OCI-LY3 (cell line): ENCODE results near the gene ARID2.

ENCODE experiments used
- H2AFZ ChIP-seq: fragments of 200-600, 300-600 bp; shearing (Covaris generic); 2 replicates; pipeline ENCODE4 v1.6.0; 2014; ENCODE audit warnings: antibody characterized with exemption, low read depth, low read length
- H3K27ac ChIP-seq: fragments of 200-600, 300-600 bp; sonication (generic); 2 replicates; pipeline ENCODE4 v1.5.1; 2014; ENCODE audit warnings: mild to moderate bottlenecking, low read length, moderate library complexity, mixed read lengths
- H3K27me3 ChIP-seq: fragments of 200-600, 300-600 bp; sonication (generic); 2 replicates; pipeline ENCODE4 v1.6.1; 2014; ENCODE audit warnings: low read depth, low read length, mixed read lengths
- H3K36me3 ChIP-seq: fragments of 200-600, 300-600 bp; sonication (generic); replicated peaks from 2 replicates; pipeline ENCODE3; 2014; ENCODE audit warnings: low read depth, low read length, mixed read lengths
- H3K4me1 ChIP-seq: fragments of 300-600, 200-600 bp; sonication (generic); 2 replicates; pipeline ENCODE4 v1.6.1; 2014; ENCODE audit warnings: low read length, mixed read lengths
- H3K4me2 ChIP-seq: fragments of 200-600, 300-600 bp; sonication (generic); 2 replicates; pipeline ENCODE4 v1.6.1; 2014; ENCODE audit warnings: low read length, mixed read lengths
- H3K4me3 ChIP-seq: fragments of 300-600, 200-600 bp; sonication (generic); 2 replicates; pipeline ENCODE4 v1.5.1; 2014; ENCODE audit warnings: antibody characterized with exemption, mild to moderate bottlenecking, low read length, moderate library complexity
- H3K79me2 ChIP-seq: fragments of 300-600, 200-600 bp; shearing (Covaris generic); 2 replicates; pipeline ENCODE4 v1.6.1; 2014; ENCODE audit warnings: mild to moderate bottlenecking, low read length, mixed read lengths
- H3K9ac ChIP-seq: fragments of 300-600, 200-600 bp; shearing (Covaris generic); 2 replicates; pipeline ENCODE4 v1.6.0; 2014; ENCODE audit warnings: mild to moderate bottlenecking, low read length, moderate library complexity
- H3K9me3 ChIP-seq: fragments of 200-600, 300-600 bp; shearing (Covaris generic); 2 replicates; pipeline ENCODE4 v1.6.1; 2014; ENCODE audit warnings: low read length, mixed read lengths; ENCODE audit not compliant: insufficient read depth
- H4K20me1 ChIP-seq: fragments of 200-600, 300-600 bp; sonication (generic); 2 replicates; pipeline ENCODE4 v1.6.1; 2016; ENCODE audit warnings: low read length, mixed read lengths; ENCODE audit not compliant: insufficient read depth
- CTCF ChIP-seq: fragments of 200-600, 300-600 bp; sonication (generic); IDR thresholded peaks from 2 replicates; pipeline ENCODE4 v1.5.1; 2014; ENCODE audit warnings: antibody characterized with exemption, low read length, low read depth
- EZH2phosphoT487 ChIP-seq: fragments of 200-600 bp; shearing (Covaris generic); IDR thresholded peaks from 2 replicates; pipeline ENCODE4 v1.6.1; 2018; ENCODE audit warnings: antibody characterized with exemption, mixed run types, low read depth

The ARID2 gene

GRCh38 chr12:45907955-45908354, 178.4 kb downstream of the ARID2 start:
- Histone ChIP-seq H3K36me3 (peaks cover 14% of the 10 kb centered on the region), H3K4me2 (peak overlapping the region; percentile 13), H3K79me2 (no peaks in the 10 kb centered on the region), H3K9me3 (no peaks in the 10 kb centered on the region), H3K27me3 (no peaks in the 10 kb centered on the region), H3K4me1 (peaks cover 10% of the 10 kb centered on the region), H3K27ac (no peak overlapping the region), H3K4me3 (no peak overlapping the region), H3K9ac (no peak overlapping the region), H2AFZ (no peak overlapping the region), H4K20me1 (no peaks in the 10 kb centered on the region)
- TF ChIP-seq EZH2phosphoT487 = no peak
- TF ChIP-seq CTCF = no peak

GRCh38 chr12:45909041-45909713, 179.7 kb downstream of the ARID2 start:
- H3K9ac ChIP-seq = no peak overlapping the region
- H3K27me3 ChIP-seq = no peaks in the 10 kb centered on the region
- no peak for TF ChIP-seq CTCF
- TF ChIP-seq EZH2phosphoT487 = no peak
- no peaks in the 10 kb centered on the region for H4K20me1 ChIP-seq
- no peak overlapping the region for H3K4me3 ChIP-seq
- no peak overlapping the region for H3K27ac ChIP-seq
- H3K79me2 ChIP-seq = no peaks in the 10 kb centered on the region
- H3K9me3 ChIP-seq = no peaks in the 10 kb centered on the region
- peaks cover 10% of the 10 kb centered on the region for H3K4me1 ChIP-seq
- peaks cover 14% of the 10 kb centered on the region for H3K36me3 ChIP-seq
- no peak overlapping the region for H3K4me2 ChIP-seq
- H2AFZ ChIP-seq = no peak overlapping the region

- H3K27me3 ChIP-seq = no peaks in the 10 kb centered on the region
- H3K4me3 ChIP-seq = no peak overlapping the region
- H3K9me3 ChIP-seq = no peaks in the 10 kb centered on the region
- H2AFZ ChIP-seq = no peak overlapping the region
- H3K27ac ChIP-seq = no peak overlapping the region
- H3K9ac ChIP-seq = no peak overlapping the region
- no peak for TF ChIP-seq EZH2phosphoT487
- no peak for TF ChIP-seq CTCF
- peaks cover 16% of the 10 kb centered on the region for H3K36me3 ChIP-seq
- no peaks in the 10 kb centered on the region for H4K20me1 ChIP-seq
- H3K4me1 ChIP-seq = peaks cover 11% of the 10 kb centered on the region
- no peak overlapping the region for H3K4me2 ChIP-seq
- no peaks in the 10 kb centered on the region for H3K79me2 ChIP-seq
Measured at GRCh38 chr12:45912774-45913173, 183.3 kb downstream of the ARID2 start.

- no peak overlapping the region for H3K9ac ChIP-seq
- no peaks in the 10 kb centered on the region for H3K79me2 ChIP-seq
- no peaks in the 10 kb centered on the region for H4K20me1 ChIP-seq
- no peak overlapping the region for H2AFZ ChIP-seq
- H3K27me3 ChIP-seq = no peaks in the 10 kb centered on the region
- peaks cover 5% of the 10 kb centered on the region; the same call in 1 of the 2 replicates for H3K4me1 ChIP-seq
- TF ChIP-seq EZH2phosphoT487 = no peak
- no peak for TF ChIP-seq CTCF
- no peak overlapping the region for H3K4me3 ChIP-seq
- peaks cover 18% of the 10 kb centered on the region for H3K36me3 ChIP-seq
- no peak overlapping the region for H3K4me2 ChIP-seq
- H3K9me3 ChIP-seq = no peaks in the 10 kb centered on the region
- no peak overlapping the region for H3K27ac ChIP-seq
Measured at GRCh38 chr12:45913631-45914030, 184.1 kb downstream of the ARID2 start.
